ENCODE data around the gene ZNF277. TPM values are rescaled to one million over a fixed set of nuclear protein-coding genes. Genes with fewer than 3 reads are reported as not detected.

ZNF277 gene
- total and polyA plus RNA-seq, 2 donors (not counting 3 experiments of a cell fraction or from before 2014, with no cell fraction given), result 7.8 to 22.6 TPM

DNA sequence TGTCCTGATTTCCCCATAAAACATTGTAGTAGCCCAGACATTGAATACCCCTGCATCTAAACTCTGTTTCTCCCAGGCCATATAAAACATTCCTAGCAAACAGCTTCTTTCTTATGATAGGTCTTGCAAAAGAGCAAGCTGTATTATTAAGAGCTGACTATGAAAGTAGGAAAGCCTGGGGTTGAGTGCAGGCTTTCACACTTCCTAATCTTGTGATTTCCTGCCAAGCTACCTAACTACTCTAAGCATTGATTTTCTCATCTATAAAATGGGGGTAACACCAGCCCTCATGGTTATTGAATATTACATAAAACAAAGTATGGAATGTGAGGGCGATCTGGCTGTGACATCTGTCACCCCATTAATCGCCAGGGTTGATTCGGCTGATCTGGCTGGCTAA is 81.8 kb downstream of the ZNF277 start:
- intact Hi-C loops (cut with micrococcal nuclease) (no loop called here), dilution Hi-C loops (cut with MboI; ENCODE audit: extremely low pct_ligation_motif_present, low sequenced_read_pairs) (no loop called here)
- no peak overlapping the region for H3K9ac ChIP-seq (replicated peaks; ENCODE audit: extremely low read depth, insufficient read depth, low read length)
- H2AFZ ChIP-seq (ENCODE audit: low read depth, low read length), result no peak overlapping the region
- CTCF ChIA-PET, result interaction anchor here (0.6 kb wide), 1 partner anchor 126 kb away, joined by 4 read pairs; no protein-coding TSS in a partner anchor
- POLR2A ChIA-PET, result no interaction called here
- H3K27me3 ChIP-seq (ENCODE audit: control insufficient read depth in 2 of 2, insufficient read depth in 2 of 2, low read length in 2 of 2), result no peaks in the 10 kb centered on the region
- no peak overlapping the region for H3K4me2 ChIP-seq (ENCODE audit: insufficient read depth, low read length)
- H3K27ac ChIP-seq (ENCODE audit: insufficient read depth, low read depth, low read length), result no peak overlapping the region
- BruUV-seq (replicated peaks), result no TSS peak
- no peaks in the 10 kb centered on the region for H3K9me1 ChIP-seq (replicated peaks; ENCODE audit: control insufficient read depth, extremely low read depth, insufficient read depth, low read length)
- no peak overlapping the region for H3K4me3 ChIP-seq (replicated peaks in 1 of 3; ENCODE audit: insufficient read depth in 1 of 3, low read depth in 1 of 3, low read length in 3 of 3)
- H3K9me3 ChIP-seq (replicated peaks; ENCODE audit: control insufficient read depth, insufficient read depth, low read length), result no peaks in the 10 kb centered on the region
- H3K36me3 ChIP-seq (ENCODE audit: control insufficient read depth in 2 of 2, extremely low read depth in 1 of 2, insufficient read depth in 2 of 2, low read length in 2 of 2), result no peaks in the 10 kb centered on the region
- TF ChIP-seq POLR2A (IDR thresholded peaks at IDR 0.05; ENCODE audit: low read depth, low read length), result no peak
- TF ChIP-seq, protein P1, sequence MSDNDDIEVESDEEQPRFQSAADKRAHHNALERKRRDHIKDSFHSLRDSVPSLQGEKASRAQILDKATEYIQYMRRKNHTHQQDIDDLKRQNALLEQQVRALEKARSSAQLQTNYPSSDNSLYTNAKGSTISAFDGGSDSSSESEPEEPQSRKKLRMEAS (IDR thresholded peaks at IDR 0.05; ENCODE audit: insufficient read depth, insufficient read length), result no peak
- no peak for TF ChIP-seq MYC (IDR thresholded peaks at IDR 0.05; ENCODE audit: low read depth, low read length)
- TF ChIP-seq FOS (IDR thresholded peaks at IDR 0.05; ENCODE audit: borderline replicate concordance, insufficient read depth, low read length), result no peak
- TF ChIP-seq JUN (IDR thresholded peaks at IDR 0.05; ENCODE audit: borderline replicate concordance, insufficient read depth, insufficient read length, low read depth), result no peak
- TF ChIP-seq POLR2AphosphoS5 (IDR thresholded peaks at IDR 0.05; ENCODE audit: insufficient read depth, low read depth, low read length), result no peak
- no peak for TF ChIP-seq EZH2 (IDR thresholded peaks at IDR 0.05; ENCODE audit: borderline replicate concordance, low read depth, low read length, severe bottlenecking)
- H3K79me2 ChIP-seq (ENCODE audit: control insufficient read depth, insufficient read depth, low read length), result no peaks in the 10 kb centered on the region
- H4K20me1 ChIP-seq (replicated peaks; ENCODE audit: control insufficient read depth, extremely low read depth, insufficient read depth, low read length), result no peaks in the 10 kb centered on the region
- FAIRE-seq, result no peak
- DNase-seq (ENCODE audit: low read depth, low spot score), result no peak
- no peaks in the 10 kb centered on the region for H3K4me1 ChIP-seq (ENCODE audit: control insufficient read depth, extremely low read depth, insufficient read depth, low read length)

DNA sequence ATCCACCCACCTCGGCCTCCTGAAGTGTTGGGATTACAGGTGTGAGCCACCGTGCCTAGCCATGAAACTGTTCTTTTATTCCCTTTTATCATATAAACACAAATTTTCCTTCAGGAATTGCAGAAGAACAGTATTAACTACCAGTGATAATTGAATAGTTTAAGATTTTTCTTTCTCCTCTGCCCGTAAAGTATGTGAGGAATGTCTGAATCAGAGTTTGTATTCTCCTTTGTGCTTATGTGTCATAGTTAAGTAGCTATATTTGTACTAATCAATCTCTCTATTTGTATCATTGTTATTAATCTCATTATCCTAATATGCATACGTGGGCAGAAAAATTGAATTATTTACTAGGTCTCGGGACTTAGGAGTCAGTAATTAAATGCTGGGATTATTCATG is 83.6 kb downstream of the ZNF277 start:
- dilution Hi-C loops (cut with MboI; ENCODE audit: extremely low pct_ligation_motif_present, low sequenced_read_pairs) (no loop called here), intact Hi-C loops (cut with micrococcal nuclease) (no loop called here)
- CTCF ChIA-PET, result interaction anchor here (1.5 to 1.8 kb wide), 2 partner anchors 10 to 63 kb away, joined by 4 to 6 read pairs; no protein-coding TSS in a partner anchor
- Histone ChIP-seq H3K9me1 (replicated peaks; ENCODE audit: control insufficient read depth, extremely low read depth, insufficient read depth, low read length) (no peaks in the 10 kb centered on the region), H3K27me3 (ENCODE audit: control insufficient read depth in 2 of 2, insufficient read depth in 2 of 2, low read length in 2 of 2) (no peaks in the 10 kb centered on the region), H3K27ac (ENCODE audit: insufficient read depth, low read depth, low read length) (no peak overlapping the region), H3K79me2 (ENCODE audit: control insufficient read depth, insufficient read depth, low read length) (no peaks in the 10 kb centered on the region), H4K20me1 (replicated peaks; ENCODE audit: control insufficient read depth, extremely low read depth, insufficient read depth, low read length) (no peaks in the 10 kb centered on the region), H3K4me1 (ENCODE audit: control insufficient read depth, extremely low read depth, insufficient read depth, low read length) (no peaks in the 10 kb centered on the region), H2AFZ (ENCODE audit: low read depth, low read length) (no peak overlapping the region), H3K4me2 (ENCODE audit: insufficient read depth, low read length) (no peak overlapping the region), H3K9ac (replicated peaks; ENCODE audit: extremely low read depth, insufficient read depth, low read length) (no peak overlapping the region), H3K4me3 (replicated peaks in 1 of 3; ENCODE audit: insufficient read depth in 1 of 3, low read depth in 1 of 3, low read length in 3 of 3) (no peak overlapping the region), H3K36me3 (ENCODE audit: control insufficient read depth in 2 of 2, extremely low read depth in 1 of 2, insufficient read depth in 2 of 2, low read length in 2 of 2) (no peaks in the 10 kb centered on the region), H3K9me3 (replicated peaks; ENCODE audit: control insufficient read depth, insufficient read depth, low read length) (no peaks in the 10 kb centered on the region)
- DNase-seq (ENCODE audit: low read depth, low spot score), result no peak
- no TSS peak for BruUV-seq (replicated peaks)
- POLR2A ChIA-PET, result no interaction called here
- no peak for FAIRE-seq
- TF ChIP-seq JUN (IDR thresholded peaks at IDR 0.05; ENCODE audit: borderline replicate concordance, insufficient read depth, insufficient read length, low read depth) (no peak), GATA2 (IDR thresholded peaks at IDR 0.05; ENCODE audit: insufficient read depth, insufficient read length, low read depth, low read length) (no peak), POLR2AphosphoS5 (IDR thresholded peaks at IDR 0.05; ENCODE audit: insufficient read depth, low read depth, low read length) (no peak), EZH2 (IDR thresholded peaks at IDR 0.05; ENCODE audit: borderline replicate concordance, low read depth, low read length, severe bottlenecking) (no peak), POLR2A (IDR thresholded peaks at IDR 0.05; ENCODE audit: low read depth, low read length) (no peak), MYC (IDR thresholded peaks at IDR 0.05; ENCODE audit: low read depth, low read length) (no peak), FOS (IDR thresholded peaks at IDR 0.05; ENCODE audit: borderline replicate concordance, insufficient read depth, low read length) (no peak)
- TF ChIP-seq, protein P1 (IDR thresholded peaks at IDR 0.05; ENCODE audit: insufficient read depth, insufficient read length), result no peak
- TF ChIP-seq, protein P2, sequence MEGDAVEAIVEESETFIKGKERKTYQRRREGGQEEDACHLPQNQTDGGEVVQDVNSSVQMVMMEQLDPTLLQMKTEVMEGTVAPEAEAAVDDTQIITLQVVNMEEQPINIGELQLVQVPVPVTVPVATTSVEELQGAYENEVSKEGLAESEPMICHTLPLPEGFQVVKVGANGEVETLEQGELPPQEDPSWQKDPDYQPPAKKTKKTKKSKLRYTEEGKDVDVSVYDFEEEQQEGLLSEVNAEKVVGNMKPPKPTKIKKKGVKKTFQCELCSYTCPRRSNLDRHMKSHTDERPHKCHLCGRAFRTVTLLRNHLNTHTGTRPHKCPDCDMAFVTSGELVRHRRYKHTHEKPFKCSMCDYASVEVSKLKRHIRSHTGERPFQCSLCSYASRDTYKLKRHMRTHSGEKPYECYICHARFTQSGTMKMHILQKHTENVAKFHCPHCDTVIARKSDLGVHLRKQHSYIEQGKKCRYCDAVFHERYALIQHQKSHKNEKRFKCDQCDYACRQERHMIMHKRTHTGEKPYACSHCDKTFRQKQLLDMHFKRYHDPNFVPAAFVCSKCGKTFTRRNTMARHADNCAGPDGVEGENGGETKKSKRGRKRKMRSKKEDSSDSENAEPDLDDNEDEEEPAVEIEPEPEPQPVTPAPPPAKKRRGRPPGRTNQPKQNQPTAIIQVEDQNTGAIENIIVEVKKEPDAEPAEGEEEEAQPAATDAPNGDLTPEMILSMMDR (IDR thresholded peaks at IDR 0.05; ENCODE audit: extremely low read depth in 1 of 2, insufficient read depth in 1 of 2, low read depth in 1 of 2, low read length in 2 of 2), result no peak

All from endothelial cell of umbilical vein (primary cell).